AG09309 (cell line): ENCODE measurements around the gene INSYN2A.

Experiments used
- DNase-seq: peaks from one replicate; pipeline ENCODE4 v3.0.0-alpha.2; 2010; ENCODE audit warnings: low read depth
- H3K4me3 ChIP-seq: 2 replicates; pipeline ENCODE4 v1.5.1; 2011; ENCODE audit warnings: mild to moderate bottlenecking, low read depth, low read length, moderate library complexity; ENCODE audit not compliant: control insufficient read depth
- CTCF ChIP-seq: IDR thresholded peaks from 2 replicates; pipeline ENCODE4 v1.5.1; 2011; ENCODE audit warnings: mild to moderate bottlenecking, low read depth, low read length, inconsistent platforms; ENCODE audit not compliant: insufficient read depth, control insufficient read depth; ENCODE audit errors: missing control alignments

The INSYN2A gene

GRCh38 chr10:127148066-127148932 lies 48.1 kb downstream of the INSYN2A start:
- no peak overlapping the region for H3K4me3 ChIP-seq
- DNase-seq, result no peak

DNA sequence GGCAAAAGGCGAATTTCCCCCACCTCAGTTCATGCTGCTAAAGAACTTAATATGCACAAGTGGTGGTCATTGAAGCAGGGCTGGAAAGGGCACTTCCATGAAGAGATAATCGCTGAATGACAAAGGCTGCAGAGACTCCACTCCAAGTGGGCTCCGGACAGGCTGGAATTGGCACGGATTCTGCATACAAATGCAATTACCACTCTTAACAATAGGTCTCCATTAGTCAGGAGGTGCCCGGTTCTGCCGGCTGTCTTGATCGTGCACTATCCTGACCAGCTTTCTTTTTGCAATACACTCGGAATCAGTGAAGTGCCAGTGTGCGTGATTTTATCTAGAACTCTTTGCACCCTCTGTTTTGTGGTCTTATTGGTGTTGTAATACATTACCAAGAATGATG lies 49.7 kb downstream of the INSYN2A start:
- no peak for DNase-seq
- no peak for TF ChIP-seq CTCF

More at GRCh38 chr10:127148066-127148932, 48.1 kb downstream of the INSYN2A start:
- no peak for TF ChIP-seq CTCF

More for the DNA sequence above, 49.7 kb downstream of the INSYN2A start:
- no peak overlapping the region for H3K4me3 ChIP-seq
